Body of pancreas (tissue), 4 donors: ENCODE results near the gene SNED1.

Experiments
- CTCF ChIP-seq, 7 experiments: fragments of 450-650 bp in 4 of 7; fragments of 200-600 bp in 3 of 7; sonication (generic) in 3 of 7; IDR thresholded peaks; one replicate each; pipeline ENCODE4 v1.5.1; 2016 to 2019; ENCODE audit warnings: antibody characterized with exemption in 7 of 7
- POLR2A ChIP-seq, 3 donors: fragments of 450-650 bp; IDR thresholded peaks; one replicate each; pipeline ENCODE4 v1.6.1; 2016; ENCODE audit warnings: antibody characterized with exemption in 3 of 3, mild to moderate bottlenecking in 2 of 3

GRCh38 chr2:240996834-240997140 lies 1.6 kb upstream of the SNED1 start:
- TF ChIP-seq POLR2A (IDR thresholded peaks at IDR 0.05) (no peak), CTCF (IDR thresholded peaks at IDR 0.05) (no peak)
